GM18858 (cell line): ENCODE data around the gene SLC48A1.

Experiments
- ATAC-seq: cut with Tn5 transposase; IDR thresholded peaks from one replicate; pipeline ENCODE4 v1.9.1; 2021; ENCODE audit not compliant: unreplicated experiment

Gene SLC48A1

DNA sequence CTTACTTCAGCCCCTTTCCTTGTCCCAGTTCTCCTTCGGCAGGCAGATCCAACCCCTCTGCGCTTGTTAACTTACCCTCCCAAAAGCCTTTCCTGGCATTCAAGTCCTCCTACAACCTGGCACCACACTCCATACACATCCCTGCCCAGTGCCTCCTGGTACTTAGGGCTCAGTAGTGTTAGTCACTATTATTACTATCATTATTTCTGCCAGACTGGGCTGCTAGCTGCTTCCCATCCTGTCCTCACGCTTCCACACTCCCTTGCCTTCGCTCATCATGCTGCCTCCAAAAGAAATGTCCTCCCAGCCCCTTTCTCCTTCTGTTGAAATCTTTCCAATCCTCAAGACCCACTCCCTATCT, 48.3 kb downstream of the SLC48A1 start:
- ATAC-seq, result no peak

DNA sequence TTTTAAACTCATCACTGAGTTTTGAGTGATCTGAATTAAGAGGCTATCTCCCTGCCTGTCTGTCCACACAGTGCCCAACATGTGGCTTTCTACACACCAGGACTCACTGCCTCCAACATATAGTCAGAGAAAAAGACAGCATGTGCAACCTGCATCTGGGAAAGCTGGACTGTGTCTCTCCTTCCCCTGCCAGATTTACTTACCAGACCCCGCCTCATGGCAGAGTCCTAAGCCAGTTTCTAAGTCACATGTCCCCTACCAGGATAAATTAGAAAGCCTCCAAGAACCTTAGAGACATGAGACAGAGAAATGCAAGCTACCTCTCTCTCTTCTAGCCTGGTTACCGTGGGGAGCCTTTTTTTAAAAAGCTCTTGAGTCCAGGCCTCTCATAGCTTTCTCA, 49.4 kb downstream of the SLC48A1 start:
- ATAC-seq, result no peak

DNA sequence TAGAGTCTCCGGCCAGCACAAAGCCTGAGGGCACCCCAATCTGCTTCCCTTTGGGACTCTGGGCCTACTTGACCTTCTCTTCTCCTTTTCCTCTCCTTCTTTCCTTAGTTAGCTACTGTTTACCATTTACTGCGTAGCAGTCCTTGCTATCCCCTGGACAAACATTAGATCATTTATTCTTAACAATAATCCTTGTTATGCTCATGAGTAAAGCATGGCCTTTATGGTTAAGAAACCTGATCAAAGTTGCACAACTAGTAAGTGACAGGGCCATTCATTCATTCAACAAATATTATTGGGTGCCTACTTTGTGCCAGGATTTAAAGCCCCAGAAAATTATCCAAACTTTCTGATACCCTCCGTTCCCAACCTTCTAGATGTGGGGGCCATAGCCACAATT, 49.8 kb downstream of the SLC48A1 start:
- no peak for ATAC-seq

DNA sequence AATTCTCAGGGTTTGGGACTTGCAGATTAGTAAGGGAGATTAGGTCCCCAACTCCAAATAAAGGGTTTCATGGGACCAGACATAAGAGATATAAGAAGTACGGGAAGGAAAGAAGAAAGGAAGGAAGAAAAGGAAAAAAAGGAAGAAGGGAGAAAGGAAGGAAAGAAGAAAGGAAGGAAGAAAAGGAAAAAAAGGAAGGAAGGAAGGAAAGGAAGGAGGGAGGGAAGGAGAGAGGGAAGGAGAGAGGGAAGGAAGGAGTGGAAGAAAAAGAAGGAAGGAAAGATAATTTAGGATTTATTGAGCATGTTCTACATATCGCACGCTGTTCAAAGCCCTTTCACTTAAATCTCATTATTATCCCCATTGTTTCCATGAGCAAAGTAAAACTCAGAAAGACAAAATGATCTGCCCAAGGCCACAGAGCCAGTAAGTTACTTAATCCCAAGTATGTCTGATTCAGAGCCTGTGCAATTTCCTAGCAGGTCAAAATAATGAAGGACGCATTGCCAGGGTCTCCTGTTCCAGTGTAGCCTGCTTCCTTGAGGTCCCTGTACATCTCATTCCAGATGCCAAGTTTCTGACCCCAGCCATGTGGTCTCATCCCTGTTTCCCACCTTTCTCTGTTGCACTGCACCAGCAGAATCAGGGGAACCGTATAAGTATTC, 50.5 kb downstream of the SLC48A1 start:
- ATAC-seq, result no peak

DNA sequence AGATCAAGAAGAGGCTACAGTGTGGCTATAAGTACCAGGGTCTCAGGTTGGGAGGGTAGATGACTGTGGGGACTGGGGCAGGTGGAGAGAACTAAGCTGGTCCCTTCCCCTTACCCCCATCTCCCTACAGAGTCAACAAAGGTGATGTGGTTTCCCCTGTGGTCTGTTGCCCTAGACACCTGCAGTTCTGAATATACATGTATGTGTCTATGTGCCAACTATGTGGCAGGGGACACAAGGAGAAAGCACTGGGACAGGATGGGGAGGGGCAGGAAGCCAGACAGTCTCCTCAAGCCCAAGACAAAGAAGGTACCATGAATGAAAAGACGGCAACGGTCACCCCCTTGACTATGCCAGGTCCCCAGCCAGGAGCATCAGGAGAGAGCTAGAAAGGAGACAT, 51.2 kb downstream of the SLC48A1 start:
- ATAC-seq, result no peak

DNA sequence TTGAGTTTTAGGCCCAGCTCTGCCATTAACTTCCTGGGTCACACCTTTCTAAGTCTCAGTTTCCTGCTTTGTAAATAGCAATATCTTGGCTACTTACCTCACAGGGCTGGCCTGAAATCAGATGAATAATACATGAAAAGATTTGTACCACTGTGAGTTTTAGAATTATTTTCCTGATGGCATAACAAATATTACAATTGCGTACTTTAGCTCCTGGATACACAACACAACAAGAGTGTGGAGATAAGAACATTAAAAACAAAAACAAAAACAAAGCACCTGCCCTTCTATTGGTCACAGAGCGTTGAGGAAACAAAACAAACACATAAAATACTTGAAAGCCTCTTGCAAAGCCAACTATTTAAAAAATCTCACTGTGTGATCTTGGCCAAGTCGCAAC, 51.6 kb downstream of the SLC48A1 start:
- no peak for ATAC-seq

DNA sequence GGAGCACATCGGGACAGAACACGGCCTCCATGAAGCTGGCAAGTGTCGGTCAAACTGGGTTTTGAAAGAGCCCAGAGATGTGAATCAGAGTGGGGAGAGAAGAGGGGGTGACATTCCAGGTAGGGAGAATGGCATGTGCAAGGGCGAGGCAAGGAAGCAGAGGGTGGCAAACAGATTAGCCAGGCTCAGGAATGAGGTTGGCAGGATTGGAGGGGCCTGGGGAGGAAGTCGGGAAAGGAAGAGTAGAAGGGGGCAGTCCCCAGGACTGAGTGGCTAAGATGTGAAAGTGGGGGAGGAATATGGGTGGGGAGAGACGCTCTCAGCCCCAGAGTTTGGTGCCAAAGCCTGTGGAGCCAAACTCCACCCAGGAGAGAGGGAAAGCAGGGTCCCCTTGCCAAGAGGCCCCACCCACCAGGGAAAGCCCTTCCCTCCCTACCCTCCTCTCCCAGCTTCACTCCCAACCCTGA, 52.2 kb downstream of the SLC48A1 start:
- no peak for ATAC-seq

DNA sequence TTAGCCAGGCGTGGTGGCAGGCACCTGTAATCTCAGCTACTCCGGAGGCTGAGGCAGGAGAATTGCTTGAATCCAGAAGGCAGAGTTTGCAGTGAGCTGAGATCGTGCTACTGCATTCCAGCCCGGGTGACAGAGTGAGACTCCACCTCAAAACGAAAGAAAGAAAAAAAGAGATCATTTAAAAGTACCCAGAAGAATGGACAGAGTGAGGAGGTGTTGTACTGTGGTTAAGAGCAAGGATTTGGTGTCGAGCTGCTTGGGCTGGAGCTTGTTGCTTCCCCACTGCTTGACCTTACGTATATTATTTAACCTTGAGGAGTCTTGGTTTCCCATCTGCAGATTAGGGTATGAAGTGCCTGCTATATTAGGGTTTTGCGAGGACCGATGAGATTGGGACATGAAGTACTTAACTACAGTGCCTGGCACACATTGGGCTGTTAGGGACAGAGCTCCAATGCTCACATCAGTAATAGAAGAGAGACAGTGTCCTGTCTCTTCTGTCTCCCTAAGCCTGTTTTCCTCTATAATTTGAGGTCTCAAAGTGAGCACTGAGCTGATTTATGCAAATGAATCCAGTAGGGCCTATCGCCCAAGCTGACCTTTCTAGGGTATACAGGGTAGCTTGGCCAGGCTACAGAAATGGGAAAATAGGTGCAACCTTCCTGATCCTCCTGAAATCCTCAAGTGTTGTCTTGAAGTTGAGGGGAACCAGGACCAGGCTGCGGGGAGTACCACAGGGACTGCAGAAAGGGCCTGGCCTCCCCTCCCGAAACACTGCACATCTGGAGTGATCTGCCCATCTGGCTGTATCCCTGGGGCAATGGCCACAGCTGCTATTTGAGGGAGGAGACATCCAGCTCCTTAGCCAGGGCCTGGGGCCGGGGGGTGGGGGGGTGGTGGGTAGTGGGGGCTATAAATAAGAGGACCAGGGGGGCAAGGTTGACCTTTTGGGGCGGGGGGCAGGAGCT, 55.3 kb downstream of the SLC48A1 start:
- no peak for ATAC-seq

DNA sequence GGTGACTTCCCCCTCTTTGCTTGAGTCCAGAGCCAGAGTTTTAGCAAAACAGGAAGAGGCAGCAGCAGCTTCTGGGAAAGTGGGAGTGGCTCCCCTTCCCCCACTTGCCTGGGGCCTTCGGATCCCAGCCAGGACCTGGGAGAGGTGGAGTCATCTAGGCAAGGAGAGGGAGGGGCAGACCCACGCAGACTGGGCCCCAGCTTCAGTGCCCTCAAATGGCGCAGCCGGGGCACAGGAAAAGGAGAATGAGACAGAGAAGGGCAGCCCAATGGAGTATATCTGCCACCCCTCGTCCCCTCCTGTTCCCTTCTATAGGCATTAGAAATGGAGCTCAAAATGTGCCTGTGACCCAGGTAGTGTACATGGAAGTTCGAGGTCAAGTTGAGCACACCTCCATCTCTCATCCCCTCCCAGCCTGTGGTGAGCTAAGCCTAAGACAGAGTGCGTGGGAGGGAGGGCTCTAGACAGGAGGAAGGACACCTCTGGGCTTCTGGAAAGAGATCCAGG, 56.0 kb downstream of the SLC48A1 start:
- no peak for ATAC-seq

DNA sequence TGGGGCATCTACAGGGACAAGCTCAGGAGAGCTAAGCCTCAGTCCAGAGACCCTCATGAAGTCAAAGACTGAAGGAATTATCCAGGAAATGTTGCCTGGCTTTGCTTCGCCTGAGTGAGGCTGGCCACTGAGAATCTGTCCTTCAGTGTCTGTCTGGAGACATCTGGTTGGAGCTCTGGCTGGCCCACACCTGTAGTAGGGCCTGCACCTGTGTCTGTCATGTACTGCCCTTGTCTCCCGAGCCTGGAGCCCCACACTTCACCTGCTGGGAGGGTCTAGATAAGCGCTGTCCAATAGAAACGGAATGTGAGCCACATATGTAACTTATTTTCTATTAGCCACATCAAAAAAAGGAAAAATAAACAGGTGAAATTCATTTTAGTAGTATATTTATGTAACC, 56.5 kb downstream of the SLC48A1 start:
- ATAC-seq, result no peak
